Measurements from ENCODE around the gene APBA2.
A peak's percentile ranks its signal among the peaks of the same experiment; 100 is the strongest.

APBA2 gene

DNA sequence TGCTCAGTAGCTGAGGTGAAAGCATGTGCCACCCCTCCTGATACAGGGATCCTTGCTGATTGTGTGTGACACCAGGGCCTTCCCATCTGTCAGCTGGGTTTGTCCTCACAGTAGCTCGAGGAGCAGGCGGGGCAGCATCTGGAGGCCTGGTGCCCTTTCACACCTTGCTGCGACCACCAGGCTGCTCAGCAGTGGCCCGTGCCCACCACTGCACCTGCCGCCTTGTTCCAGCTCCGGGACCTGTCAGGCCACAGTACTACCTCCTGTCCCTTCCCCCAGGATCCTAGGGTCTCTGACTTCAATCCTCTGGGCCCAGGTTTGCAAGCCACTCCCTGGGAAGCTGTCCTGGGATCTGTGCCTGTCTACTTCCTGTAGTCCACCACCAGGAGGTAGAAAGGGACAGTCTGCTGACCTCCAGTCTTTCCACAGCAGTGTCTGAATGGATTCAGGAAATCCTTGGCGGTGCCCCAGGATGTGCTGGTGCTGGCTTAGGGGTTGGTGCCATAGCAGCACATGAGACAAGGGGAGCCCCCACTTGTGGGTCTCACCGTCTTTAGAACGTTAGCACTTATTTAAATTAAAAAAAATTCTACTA lies 27.5 kb downstream of the APBA2 start:
- Histone ChIP-seq H3K9me3 (ENCODE audit: control insufficient read depth, insufficient read depth, low read length) (no peaks in the 10 kb centered on the region), H3K9ac (ENCODE audit: low read depth, low read length) (no peak overlapping the region), H3K4me3 (ENCODE audit: low read depth, low read length) (no peak overlapping the region), H3K4me1 (ENCODE audit: control insufficient read depth, insufficient read depth, low read length) (peaks cover 8% of the 10 kb centered on the region), H3K36me3 (ENCODE audit: control insufficient read depth, insufficient read depth, low read length) (no peaks in the 10 kb centered on the region), H3K27me3 (ENCODE audit: control insufficient read depth, insufficient read depth, low read length) (no peaks in the 10 kb centered on the region)

DNA sequence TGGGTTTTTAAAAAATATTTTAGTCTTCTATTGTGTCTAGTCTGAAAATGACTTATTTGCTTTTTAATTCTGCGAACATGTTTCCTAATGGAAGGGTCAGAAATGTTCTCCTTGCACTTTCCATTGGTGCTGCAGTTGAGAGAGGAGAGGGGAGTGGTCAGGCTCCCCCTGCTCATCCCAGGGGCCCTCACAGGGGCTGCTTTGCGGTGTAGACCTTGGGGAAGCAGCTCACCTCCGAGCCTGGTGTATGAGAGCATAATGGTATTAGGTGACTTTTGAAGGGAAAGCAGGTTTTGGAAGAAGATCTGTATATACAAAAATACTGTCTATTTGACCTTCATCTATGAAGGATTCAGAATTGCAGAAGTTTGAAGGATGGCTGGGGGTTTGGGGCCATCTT lies 28.3 kb downstream of the APBA2 start:
- H3K4me3 ChIP-seq (ENCODE audit: low read depth, low read length) = no peak overlapping the region
- no peaks in the 10 kb centered on the region for H3K9me3 ChIP-seq (ENCODE audit: control insufficient read depth, insufficient read depth, low read length)
- H3K27me3 ChIP-seq (ENCODE audit: control insufficient read depth, insufficient read depth, low read length) = no peaks in the 10 kb centered on the region
- H3K36me3 ChIP-seq (ENCODE audit: control insufficient read depth, insufficient read depth, low read length) = no peaks in the 10 kb centered on the region
- H3K9ac ChIP-seq (ENCODE audit: low read depth, low read length) = no peak overlapping the region
- peaks cover 8% of the 10 kb centered on the region for H3K4me1 ChIP-seq (ENCODE audit: control insufficient read depth, insufficient read depth, low read length)

GRCh38 chr15:28914483-28915023 lies 28.8 kb downstream of the APBA2 start:
- Histone ChIP-seq H3K9ac (ENCODE audit: low read depth, low read length) (no peak overlapping the region), H3K9me3 (ENCODE audit: control insufficient read depth, insufficient read depth, low read length) (no peaks in the 10 kb centered on the region), H3K4me1 (ENCODE audit: control insufficient read depth, insufficient read depth, low read length) (peaks cover 8% of the 10 kb centered on the region), H3K4me3 (ENCODE audit: low read depth, low read length) (no peak overlapping the region), H3K27me3 (ENCODE audit: control insufficient read depth, insufficient read depth, low read length) (no peaks in the 10 kb centered on the region), H3K36me3 (ENCODE audit: control insufficient read depth, insufficient read depth, low read length) (no peaks in the 10 kb centered on the region)

DNA sequence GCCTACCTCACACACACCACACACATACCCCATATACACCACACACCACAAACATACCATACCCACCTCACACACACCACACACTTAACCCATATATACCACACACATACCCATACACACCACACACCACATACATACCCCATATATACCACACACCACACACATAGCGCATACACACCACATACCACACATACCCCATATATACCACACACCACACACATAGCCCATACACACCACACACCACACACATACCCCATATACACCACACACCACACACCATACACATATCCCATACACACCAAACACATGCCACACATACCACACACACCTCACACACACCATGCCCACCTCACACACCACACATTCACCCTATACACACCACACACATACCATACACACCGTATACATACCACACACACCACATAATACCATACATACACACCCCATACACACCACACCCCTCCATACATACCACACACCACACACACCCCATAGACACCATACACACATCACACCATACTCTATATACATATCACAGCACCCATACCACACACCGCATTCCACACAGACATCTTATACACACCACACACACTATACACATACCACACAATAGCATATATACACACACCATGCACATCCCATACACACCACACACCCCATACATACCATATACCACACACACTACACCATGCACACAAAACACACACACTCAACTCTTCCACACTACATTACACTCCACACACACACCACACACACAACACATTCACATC lies 29.5 kb downstream of the APBA2 start:
- no peaks in the 10 kb centered on the region for H3K27me3 ChIP-seq (ENCODE audit: control insufficient read depth, insufficient read depth, low read length)
- no peak overlapping the region for H3K4me3 ChIP-seq (ENCODE audit: low read depth, low read length)
- H3K4me1 ChIP-seq (ENCODE audit: control insufficient read depth, insufficient read depth, low read length) = peaks cover 8% of the 10 kb centered on the region
- no peaks in the 10 kb centered on the region for H3K36me3 ChIP-seq (ENCODE audit: control insufficient read depth, insufficient read depth, low read length)
- H3K9me3 ChIP-seq (ENCODE audit: control insufficient read depth, insufficient read depth, low read length) = no peaks in the 10 kb centered on the region
- no peak overlapping the region for H3K9ac ChIP-seq (ENCODE audit: low read depth, low read length)

DNA sequence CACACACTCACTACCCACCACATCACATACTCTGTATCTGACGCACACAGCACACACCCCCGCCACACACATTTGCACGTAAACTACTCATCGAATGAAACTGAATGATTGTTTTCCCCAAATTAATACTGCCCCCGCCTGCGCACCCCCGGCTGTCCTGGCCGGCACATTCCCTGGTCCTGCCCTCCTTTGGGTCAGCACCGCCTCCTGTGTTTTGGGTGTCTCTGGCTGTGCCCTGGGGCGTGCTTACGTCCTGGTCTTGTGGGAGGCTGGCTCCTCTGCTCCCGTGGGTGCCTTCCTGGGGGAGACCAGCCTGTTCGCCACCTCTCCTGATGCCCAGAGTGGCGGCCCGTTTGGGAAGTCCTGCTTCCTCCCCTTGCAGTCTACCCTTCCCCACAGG lies 30.2 kb downstream of the APBA2 start:
- Histone ChIP-seq H3K27me3 (ENCODE audit: control insufficient read depth, insufficient read depth, low read length) (no peaks in the 10 kb centered on the region), H3K4me1 (ENCODE audit: control insufficient read depth, insufficient read depth, low read length) (peaks cover 8% of the 10 kb centered on the region), H3K9ac (ENCODE audit: low read depth, low read length) (no peak overlapping the region), H3K9me3 (ENCODE audit: control insufficient read depth, insufficient read depth, low read length) (no peaks in the 10 kb centered on the region), H3K36me3 (ENCODE audit: control insufficient read depth, insufficient read depth, low read length) (no peaks in the 10 kb centered on the region), H3K4me3 (ENCODE audit: low read depth, low read length) (no peak overlapping the region)

DNA sequence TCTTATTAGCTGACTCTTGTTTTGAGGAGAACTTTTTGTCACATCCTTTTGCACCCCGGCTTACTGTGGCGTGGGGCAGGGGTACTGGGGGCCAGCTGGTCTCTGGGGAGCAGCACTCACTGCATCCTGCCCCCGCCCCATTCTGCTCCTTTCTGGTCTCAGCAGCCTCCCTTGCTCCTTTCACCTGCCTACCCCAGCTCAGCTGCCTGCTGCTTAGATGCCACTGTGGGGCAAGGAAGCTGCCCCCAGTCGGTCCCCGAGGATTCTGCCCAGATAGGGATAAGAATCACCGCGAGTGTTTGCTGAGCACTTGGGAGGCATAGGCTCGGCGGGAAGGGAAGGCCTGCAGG lies 32.0 kb downstream of the APBA2 start:
- Histone ChIP-seq H3K4me3 (ENCODE audit: low read depth, low read length) (peak overlapping the region; percentile 31), H3K4me1 (ENCODE audit: control insufficient read depth, insufficient read depth, low read length) (peaks cover 4% of the 10 kb centered on the region), H3K9me3 (ENCODE audit: control insufficient read depth, insufficient read depth, low read length) (no peaks in the 10 kb centered on the region), H3K27me3 (ENCODE audit: control insufficient read depth, insufficient read depth, low read length) (no peaks in the 10 kb centered on the region), H3K9ac (ENCODE audit: low read depth, low read length) (peak overlapping the region; percentile 54), H3K36me3 (ENCODE audit: control insufficient read depth, insufficient read depth, low read length) (no peaks in the 10 kb centered on the region)

DNA sequence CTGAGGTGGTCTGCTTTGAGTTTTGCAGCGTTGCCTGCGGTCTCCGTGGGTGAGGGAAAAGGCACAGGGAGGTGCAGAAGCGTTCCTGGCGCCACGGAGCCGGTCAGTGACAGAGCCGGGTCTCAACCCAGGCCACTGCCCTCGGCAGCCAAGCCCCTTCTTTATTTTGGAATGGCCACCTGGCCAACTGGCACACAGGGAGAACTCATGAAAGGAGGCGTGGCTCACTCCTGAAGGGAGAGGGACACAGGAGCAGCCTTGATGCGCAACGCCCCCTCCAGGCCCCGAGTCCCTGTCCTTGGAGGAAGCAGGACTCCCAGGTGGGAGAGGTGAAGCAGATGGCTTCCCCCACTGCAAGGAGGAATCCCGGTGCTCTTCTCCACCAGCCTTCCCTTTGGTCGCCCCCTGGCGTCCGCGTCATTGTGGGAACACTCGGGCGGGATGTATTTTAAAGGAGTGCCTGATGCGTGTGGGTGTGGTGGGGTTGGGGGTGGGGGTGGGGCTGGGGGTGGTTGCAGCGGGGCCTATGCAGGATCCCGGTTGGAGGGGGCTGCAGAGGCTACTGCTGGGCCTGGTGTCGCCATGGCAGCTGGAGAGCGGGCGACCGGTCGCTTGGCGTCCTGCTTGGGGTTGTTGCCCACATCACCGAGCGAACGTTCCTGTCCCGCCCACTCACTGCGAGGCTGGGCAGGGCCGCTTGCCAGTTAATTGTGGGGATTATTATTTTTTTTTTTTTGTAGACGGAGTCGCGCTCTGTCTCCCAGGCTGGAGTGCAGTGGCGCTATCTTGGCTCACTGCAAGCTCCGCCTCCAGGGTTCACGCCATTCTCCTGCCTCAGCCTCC lies 32.6 kb downstream of the APBA2 start:
- Histone ChIP-seq H3K9ac (ENCODE audit: low read depth, low read length) (peak overlapping the region; percentile 54), H3K4me3 (ENCODE audit: low read depth, low read length) (peak overlapping the region; percentile 52)

DNA sequence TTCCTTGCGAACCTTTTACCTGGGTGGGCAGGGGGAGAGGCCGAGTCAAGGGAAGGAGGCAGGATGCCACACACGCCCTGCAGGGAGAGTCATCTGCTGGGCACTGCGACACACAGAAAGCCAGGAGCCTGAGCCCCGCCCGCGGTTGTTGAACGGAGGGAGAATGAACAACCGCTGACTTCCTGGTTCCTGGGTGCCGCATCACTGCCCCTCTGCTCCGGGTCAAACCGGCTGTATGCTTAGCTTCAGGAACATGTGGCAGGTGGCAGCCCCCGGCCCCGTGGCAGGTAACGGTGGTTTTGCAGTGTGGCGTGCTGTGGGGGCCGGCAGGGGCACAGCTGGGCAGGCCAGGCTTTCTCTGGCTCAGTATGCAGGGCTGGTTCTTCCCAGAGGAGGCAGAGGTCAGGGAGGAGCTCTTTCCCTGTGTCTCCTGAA lies 33.4 kb downstream of the APBA2 start:
- H3K9ac ChIP-seq (ENCODE audit: low read depth, low read length) = no peak overlapping the region
- no peaks in the 10 kb centered on the region for H3K36me3 ChIP-seq (ENCODE audit: control insufficient read depth, insufficient read depth, low read length)
- H3K4me3 ChIP-seq (ENCODE audit: low read depth, low read length) = peak overlapping the region; percentile 52

More for the DNA sequence above, 32.6 kb downstream of the APBA2 start:
- no peaks in the 10 kb centered on the region for H3K36me3 ChIP-seq (ENCODE audit: control insufficient read depth, insufficient read depth, low read length)
- H3K4me1 ChIP-seq (ENCODE audit: control insufficient read depth, insufficient read depth, low read length) = peaks cover 4% of the 10 kb centered on the region
- H3K27me3 ChIP-seq (ENCODE audit: control insufficient read depth, insufficient read depth, low read length) = no peaks in the 10 kb centered on the region
- H3K9me3 ChIP-seq (ENCODE audit: control insufficient read depth, insufficient read depth, low read length) = no peaks in the 10 kb centered on the region

GRCh38 chr15:28919679-28920655 lies 34.2 kb downstream of the APBA2 start:
- Histone ChIP-seq H3K27me3 (ENCODE audit: control insufficient read depth, insufficient read depth, low read length) (no peaks in the 10 kb centered on the region), H3K4me1 (ENCODE audit: control insufficient read depth, insufficient read depth, low read length) (peaks cover 4% of the 10 kb centered on the region), H3K9ac (ENCODE audit: low read depth, low read length) (no peak overlapping the region), H3K36me3 (ENCODE audit: control insufficient read depth, insufficient read depth, low read length) (no peaks in the 10 kb centered on the region), H3K4me3 (ENCODE audit: low read depth, low read length) (no peak overlapping the region), H3K9me3 (ENCODE audit: control insufficient read depth, insufficient read depth, low read length) (no peaks in the 10 kb centered on the region)

More for the DNA sequence above, 33.4 kb downstream of the APBA2 start:
- Histone ChIP-seq H3K9me3 (ENCODE audit: control insufficient read depth, insufficient read depth, low read length) (no peaks in the 10 kb centered on the region), H3K27me3 (ENCODE audit: control insufficient read depth, insufficient read depth, low read length) (no peaks in the 10 kb centered on the region), H3K4me1 (ENCODE audit: control insufficient read depth, insufficient read depth, low read length) (peaks cover 4% of the 10 kb centered on the region)

- peaks cover 4% of the 10 kb centered on the region for H3K4me1 ChIP-seq (ENCODE audit: control insufficient read depth, insufficient read depth, low read length)
- H3K9ac ChIP-seq (ENCODE audit: low read depth, low read length) = no peak overlapping the region
Measured at GRCh38 chr15:28920781-28921331, 35.1 kb downstream of the APBA2 start.

More at GRCh38 chr15:28920781-28921331, 35.1 kb downstream of the APBA2 start:
- Histone ChIP-seq H3K9me3 (ENCODE audit: control insufficient read depth, insufficient read depth, low read length) (no peaks in the 10 kb centered on the region), H3K4me3 (ENCODE audit: low read depth, low read length) (no peak overlapping the region), H3K36me3 (ENCODE audit: control insufficient read depth, insufficient read depth, low read length) (no peaks in the 10 kb centered on the region), H3K27me3 (ENCODE audit: control insufficient read depth, insufficient read depth, low read length) (no peaks in the 10 kb centered on the region)

All from iPS-15b (cell line).